Suppressor macrophage (primary cell): Measurements from ENCODE around the gene IRF9.

Experiments used
- DNase-seq, 4 experiments: peaks; one replicate each; pipeline ENCODE4 v3.0.0-alpha.2; 2020 to 2022
- total RNA-seq, 17 experiments: gene quantifications; one replicate each; lab custom pipeline; 2026; ENCODE audit warnings: mixed read lengths in 6 of 17, inconsistent platforms in 3 of 17; lab: John Stamatoyannopoulos, UW

The IRF9 gene, protein sequence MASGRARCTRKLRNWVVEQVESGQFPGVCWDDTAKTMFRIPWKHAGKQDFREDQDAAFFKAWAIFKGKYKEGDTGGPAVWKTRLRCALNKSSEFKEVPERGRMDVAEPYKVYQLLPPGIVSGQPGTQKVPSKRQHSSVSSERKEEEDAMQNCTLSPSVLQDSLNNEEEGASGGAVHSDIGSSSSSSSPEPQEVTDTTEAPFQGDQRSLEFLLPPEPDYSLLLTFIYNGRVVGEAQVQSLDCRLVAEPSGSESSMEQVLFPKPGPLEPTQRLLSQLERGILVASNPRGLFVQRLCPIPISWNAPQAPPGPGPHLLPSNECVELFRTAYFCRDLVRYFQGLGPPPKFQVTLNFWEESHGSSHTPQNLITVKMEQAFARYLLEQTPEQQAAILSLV
- total RNA-seq: 2.6 to 37.8 (median 10.1) reads per million in 17 experiments

GRCh38 chr14:24160850-24161804, at the start of gene IRF9:
TSS of gene IRF9 (plus strand) at chr14:24161265. CDS start at chr14:24162145, 880 bp downstream.
- DNase-seq: peak; percentile 96 to 98 (median 96)

GRCh38 chr14:24113379-24113800, 47.7 kb upstream of the IRF9 start:
- no peak for DNase-seq

DNA sequence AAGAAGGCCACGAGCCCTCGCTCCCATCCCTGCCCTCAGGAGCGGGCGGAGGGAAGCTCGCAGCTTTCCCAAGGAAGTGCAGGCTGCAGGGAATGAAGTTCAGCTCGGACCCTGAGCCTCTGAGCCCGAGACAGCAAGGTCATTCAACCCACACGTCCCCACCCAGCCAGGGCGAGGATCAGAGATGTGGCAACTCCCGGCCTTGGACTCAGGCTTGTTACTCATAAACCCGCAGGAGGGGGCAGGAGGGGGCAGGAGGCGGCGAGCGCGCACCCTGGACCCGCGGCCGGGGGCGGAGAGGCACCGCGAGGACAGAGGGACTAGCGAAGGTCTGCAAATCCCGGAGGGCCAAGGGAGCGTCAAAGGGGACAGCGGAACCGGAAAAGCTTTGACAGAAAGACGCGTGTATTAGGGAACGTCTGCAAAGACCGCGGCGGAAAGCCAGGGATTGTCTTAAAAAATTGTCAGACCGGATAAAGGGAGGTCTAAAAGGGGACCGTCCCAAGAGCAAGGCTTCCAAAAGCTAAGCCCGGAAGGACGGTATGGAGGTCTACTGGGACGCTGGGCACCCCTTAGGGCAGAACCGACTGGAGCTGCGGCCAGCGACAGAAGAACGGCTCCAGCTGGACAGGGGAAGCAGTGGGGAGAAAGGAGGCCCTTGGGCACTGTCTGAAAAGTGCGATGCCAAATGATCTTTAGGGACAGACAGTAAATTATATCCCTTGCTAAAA, 47.1 kb upstream of the IRF9 start:
- DNase-seq: peak; percentile 95 to 98 (median 96)

DNA sequence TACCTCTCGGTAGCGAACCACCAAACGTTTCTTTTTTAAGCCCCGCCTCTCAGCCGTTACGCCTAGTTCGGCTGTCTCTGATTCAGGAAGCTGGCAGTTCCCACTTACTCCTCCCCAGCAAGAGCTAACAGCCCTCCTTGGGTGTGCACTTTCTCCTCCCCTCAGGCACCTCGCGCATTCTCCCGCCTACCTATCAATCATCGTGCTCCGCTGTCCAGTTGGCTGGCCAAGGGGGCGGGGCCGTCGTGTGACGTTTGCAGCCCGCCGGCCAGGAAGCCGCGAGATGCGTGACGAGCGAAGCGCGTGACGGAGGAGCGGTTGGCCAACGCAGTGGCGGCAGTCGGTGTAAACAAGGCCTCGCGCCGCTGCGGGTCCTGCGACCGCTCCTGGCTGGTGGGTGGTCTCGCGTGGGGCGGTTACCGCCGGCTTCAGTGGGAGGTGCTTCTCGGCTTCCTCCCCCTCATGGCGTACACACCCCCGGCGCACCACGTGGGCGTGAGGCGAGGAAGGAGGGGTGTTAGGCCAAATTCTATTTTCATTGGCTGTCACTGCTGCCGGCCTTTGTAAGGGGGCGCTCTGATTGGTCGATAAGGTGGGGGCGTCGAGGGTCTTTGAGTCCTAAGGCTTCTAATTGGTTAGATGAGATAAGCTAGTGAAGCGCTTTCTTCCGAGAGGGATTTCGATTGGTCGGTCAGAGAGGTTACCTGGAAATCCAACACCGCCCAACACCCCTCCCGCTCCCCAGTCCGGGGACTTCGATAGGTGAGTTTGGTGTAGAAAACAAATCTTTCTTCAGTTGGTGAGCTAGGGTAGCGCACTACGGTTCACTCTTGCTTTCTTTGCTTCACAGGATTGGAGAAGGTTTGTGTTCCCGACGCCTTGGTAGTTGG, 46.3 kb upstream of the IRF9 start, which contains the start of the genes DCAF11 and NRL:
Gene DCAF11, plus strand, starts transcription at position 246 of the 890 bp plus-strand sequence. CDS start 818 bp downstream, outside the sequence.
Gene NRL, minus strand, starts transcription at position 418 of the 890 bp plus-strand sequence. CDS start 32,101 bp downstream, outside the sequence.
- DNase-seq: peak; percentile 99 to 100 (median 100)

- DNase-seq: no peak
Measured at GRCh38 chr14:24115422-24116127, 45.5 kb upstream of the IRF9 start.

- DNase-seq: no peak
Measured at GRCh38 chr14:24116128-24116814, 44.8 kb upstream of the IRF9 start.

DNA sequence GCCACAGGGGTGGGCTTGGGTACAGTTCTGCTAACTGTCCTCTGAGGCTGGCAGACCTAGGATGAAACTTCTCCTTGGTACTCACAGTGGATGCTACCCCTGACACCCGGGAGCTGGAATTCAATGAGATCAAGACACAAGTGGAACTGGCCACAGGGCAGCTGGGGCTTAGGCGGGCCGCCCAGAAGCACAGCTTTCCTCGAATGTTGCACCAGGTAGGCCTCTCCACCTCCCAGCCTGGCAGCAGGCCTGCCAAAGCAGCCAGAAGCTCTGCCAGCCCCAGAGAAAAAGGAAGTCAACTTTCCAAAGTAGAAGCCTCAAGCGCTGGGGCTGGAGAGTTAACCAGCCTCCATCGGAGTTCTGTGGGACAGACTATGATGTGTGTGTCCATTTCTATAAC, 43.9 kb upstream of the IRF9 start:
- no peak for DNase-seq

GRCh38 chr14:24119691-24120090, 41.4 kb upstream of the IRF9 start:
- no peak for DNase-seq

GRCh38 chr14:24121210-24121609, 39.9 kb upstream of the IRF9 start:
- no peak for DNase-seq

- no peak for DNase-seq
Measured at GRCh38 chr14:24122416-24122815, 38.6 kb upstream of the IRF9 start.

DNA sequence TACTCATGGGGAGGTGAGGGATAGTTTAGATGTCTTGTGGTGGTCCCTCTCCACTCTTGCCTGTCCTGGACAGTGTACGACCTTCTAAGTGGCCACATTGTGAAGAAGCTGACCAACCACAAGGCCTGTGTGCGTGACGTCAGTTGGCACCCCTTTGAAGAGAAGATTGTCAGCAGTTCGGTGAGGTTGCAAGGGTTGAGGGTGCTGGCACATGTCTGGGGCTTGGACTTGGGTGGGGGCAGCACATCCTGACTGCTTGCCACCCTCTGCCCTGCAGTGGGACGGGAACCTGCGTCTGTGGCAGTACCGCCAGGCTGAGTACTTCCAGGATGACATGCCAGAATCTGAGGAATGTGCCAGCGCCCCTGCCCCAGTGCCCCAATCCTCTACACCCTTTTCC, 38.2 kb upstream of the IRF9 start:
- DNase-seq: no peak

- no peak for DNase-seq
Measured at GRCh38 chr14:24123424-24124417, 37.3 kb upstream of the IRF9 start.

- DNase-seq: no peak
Measured at GRCh38 chr14:24126939-24127338, 34.1 kb upstream of the IRF9 start.

GRCh38 chr14:24127673-24128072, 33.4 kb upstream of the IRF9 start:
- DNase-seq: no peak

- DNase-seq: no peak
Measured at GRCh38 chr14:24129410-24129998, 31.6 kb upstream of the IRF9 start.

DNA sequence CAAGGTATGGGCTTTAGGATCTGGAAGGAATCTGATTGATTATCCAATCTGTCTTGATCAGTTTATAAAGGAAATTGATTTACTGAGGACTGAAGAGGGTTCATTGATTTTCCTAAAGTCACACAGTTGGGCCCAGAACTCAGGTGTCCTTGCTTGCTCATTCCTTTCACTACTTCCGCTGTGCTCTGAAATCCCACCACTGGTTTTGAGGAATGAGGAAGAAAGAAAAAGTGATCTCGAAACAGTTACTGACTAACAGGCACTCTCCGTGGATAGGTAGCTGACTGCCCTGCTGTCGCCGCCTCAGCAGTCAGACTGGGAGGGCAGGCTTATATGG, 30.7 kb upstream of the IRF9 start, which contains the start of gene FITM1:
Gene FITM1, plus strand, starts transcription at position 280 of the 337 bp plus-strand sequence. CDS start 905 bp downstream, outside the sequence.
- DNase-seq: peak in 1 of 4 experiments; percentile 19

GRCh38 chr14:24130717-24131548, 30.1 kb upstream of the IRF9 start:
- no peak for DNase-seq
